GM18498 (cell line): Measurements from ENCODE around the gene TLE4.
A peak's percentile ranks its signal among the peaks of the same experiment; 100 is the strongest.
"Not testable (repeated sequence)": the region's sequence is repeated elsewhere in the genome, so short reads cannot be mapped to it uniquely, and the experiment has no call there.

Experiments
- ATAC-seq: cut with Tn5 transposase; IDR thresholded peaks from one replicate; pipeline ENCODE4 v1.9.1; 2021; ENCODE audit warnings: mild to moderate bottlenecking, moderate library complexity; ENCODE audit not compliant: unreplicated experiment

Gene TLE4

DNA sequence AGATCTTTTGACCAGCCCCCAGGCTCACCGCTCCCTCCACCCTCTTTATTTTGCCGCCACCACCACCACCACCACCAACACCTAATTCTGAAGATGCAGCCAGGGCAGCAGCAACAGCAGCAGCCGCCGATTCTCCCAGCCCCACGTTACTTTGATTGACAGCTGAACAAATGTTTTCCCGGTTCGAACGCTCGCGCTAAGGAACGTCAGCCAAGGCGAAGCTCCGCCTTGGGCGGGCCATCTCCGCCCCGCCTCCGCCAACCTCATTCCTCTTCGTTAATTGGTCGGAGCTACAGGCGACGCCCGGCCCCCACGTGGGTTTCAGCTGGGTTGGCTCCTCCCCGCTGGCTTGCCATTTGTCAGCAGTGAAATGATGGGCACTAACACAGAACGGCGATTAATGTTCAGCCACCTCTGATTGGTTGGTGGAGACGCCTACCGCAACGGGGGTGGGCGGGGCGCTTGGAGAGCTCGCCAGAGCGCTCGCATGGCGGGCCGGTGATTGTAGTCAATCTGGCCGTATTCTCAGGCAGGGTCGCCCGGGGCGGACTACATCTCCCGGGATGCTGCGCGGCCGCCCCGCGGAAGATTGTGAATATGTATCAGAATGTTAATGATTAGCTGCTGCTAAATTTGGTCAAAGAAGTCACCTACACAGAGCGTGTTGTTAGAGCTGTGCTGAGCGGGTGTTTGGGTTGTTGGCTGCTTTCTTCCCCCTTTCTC is at the start of gene TLE4:
Gene TLE4 (plus strand): TSS at position 657 of the 723 bp plus-strand sequence. CDS start 826 bp downstream, outside the sequence.
- peak; percentile 85 for ATAC-seq

DNA sequence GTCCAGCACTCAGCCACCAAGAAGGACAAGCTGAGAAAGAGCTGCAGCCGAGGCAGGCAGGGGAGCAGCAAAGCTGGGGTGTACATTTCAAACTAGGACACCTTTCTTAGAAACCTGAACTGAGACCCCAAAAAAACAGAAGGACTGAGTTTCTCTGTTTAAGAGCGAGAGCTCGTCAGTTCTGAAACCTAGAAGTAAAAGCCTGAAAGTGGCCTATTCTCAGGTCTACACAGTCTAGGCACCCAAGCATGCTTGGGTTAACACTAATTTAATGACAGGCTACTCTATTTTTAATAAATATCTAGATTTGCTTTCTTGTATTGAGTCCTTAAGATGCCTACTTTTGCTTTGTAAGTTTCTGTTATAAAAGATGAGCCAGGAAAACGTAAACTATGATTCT is 49.0 kb upstream of the TLE4 start:
- ATAC-seq, result no peak

DNA sequence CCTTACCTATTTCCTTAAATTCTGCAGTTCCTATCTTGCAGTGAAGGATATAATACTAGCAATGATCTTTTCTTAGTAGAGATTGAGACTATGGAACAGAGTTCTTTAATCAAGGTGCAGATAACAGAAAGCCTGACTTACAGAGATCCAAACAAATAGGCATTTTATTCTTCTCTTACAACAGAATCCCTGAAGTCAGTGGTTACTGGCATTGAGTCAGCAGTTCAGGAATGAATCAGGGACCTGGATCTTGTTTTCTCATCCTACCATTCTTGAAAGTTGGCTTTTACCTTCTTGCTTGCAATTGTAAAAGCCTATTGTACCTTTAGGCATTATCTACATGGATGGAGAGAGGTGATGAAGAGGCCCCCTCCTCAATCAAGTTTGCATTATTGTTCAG is 47.5 kb upstream of the TLE4 start:
- no peak for ATAC-seq

DNA sequence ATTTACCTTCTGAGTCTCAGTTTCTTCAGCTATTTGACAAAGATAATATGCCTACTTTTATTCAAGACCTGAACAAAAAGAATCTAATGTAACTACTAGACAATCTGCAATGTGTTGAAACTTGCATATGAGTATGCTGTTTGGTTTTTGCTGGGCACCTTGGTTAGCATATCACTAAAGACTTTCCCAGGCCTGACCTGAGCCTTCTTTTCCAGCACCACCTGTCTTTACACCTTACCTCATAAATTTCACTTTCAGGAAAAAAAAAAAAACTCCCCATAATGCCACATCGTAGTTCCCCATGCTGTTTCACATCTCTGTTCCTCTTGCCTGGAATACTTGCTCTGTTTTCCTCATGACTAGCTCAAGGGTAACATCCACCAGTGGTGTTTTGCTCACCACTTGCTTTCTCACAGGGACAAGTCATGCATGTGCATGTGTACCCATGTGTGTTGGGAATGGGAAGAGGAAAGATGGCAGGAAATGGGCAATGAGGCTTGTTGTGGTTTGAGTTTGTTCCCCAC is 45.6 kb upstream of the TLE4 start:
- no peak for ATAC-seq

DNA sequence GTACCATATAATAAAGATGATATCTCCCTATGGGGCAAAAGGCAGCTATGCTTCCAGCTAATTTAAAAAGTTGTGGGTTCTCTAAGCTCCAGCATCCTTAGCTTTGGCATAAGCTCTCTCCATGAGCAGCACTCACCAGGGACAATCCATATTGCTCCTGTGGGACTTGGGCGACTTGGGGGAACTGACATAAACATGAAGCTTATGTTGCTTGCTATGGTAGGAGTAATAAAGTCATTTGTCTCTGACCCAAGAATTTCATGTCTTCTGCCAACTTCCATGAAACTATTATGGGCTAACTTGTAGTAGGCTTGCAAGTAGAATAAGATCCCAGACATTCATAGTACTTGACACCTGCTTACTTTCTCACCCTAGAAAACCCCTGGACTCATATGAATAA is 36.2 kb upstream of the TLE4 start:
- no peak for ATAC-seq

DNA sequence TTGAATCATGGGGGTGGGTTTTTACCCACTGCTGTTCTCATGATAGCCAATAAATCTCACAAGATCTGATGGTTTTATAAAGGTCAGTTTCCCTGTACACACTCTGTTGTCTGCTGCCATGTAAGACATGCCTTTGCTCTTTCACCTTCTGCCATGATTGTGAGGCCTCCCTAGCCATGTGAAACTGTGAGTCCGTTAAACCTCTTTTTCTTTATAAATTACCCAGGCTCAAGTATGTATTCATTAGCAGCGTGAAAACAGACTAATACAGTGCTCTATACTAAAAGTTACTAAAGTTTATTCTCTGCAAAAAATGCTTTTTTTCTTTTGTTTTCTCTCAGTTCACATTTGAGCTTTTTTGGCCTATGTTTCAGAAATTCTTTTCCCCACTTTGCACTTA is 33.9 kb upstream of the TLE4 start:
- ATAC-seq, result no peak

DNA sequence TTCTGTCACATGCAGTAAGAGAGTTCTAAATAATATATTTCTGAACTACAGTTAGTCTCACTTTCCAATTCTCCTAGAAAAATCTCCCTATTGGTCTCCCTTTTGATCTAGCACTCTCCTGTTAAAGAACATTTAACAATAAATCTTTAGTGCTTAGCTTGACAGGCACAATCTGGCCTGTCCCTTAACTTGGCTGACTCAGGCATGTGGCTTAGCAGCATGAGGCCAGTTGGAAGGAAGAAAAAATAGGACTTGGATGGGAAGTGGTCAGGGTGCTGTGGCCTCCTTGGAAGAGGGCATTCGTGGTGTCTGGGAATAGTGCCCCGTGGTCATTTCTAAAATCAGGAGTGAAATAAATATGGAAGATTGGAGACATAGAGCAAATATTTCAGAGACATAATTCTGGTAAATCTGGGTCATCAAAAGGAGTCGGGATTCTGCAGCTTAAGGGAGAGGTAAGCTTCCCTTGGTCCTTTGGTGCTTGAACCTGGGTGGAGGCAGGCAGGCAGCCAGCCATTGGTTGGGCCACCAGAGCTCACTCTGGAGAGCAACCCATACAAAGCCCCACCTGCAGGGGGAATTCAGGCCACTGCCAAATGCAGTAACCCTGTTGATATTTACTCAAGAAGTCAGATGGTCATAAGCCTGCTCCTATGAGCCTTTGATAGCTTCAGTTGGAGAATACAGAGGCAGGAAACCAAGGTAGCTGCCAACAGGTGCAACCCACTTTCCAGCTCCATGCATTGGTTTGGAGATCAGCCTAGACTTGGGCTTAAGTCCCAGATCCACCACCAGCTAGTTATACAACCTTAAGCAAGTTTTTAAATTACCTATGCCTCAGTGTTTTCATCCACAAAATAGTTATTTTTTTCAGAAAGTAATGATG is 28.8 kb upstream of the TLE4 start:
- no peak for ATAC-seq

DNA sequence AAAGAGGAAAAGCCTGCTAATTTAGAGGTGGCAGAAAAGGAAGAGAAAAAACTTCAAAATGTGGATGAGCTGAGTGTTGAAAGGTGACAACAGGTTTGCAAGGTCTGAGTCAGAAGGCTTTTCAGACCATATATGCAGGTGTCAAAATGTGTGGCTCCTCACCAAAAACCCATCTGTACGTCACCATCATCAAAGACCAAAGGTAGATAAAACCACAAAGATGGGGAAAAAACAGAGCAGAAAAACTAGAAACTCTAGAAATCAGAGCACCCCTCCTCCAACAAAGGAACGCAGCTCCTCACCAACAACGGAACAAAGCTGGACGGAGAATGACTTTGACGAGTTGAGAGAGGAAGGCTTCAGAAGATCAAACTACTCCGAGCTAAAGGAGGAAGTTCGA is 27.4 kb upstream of the TLE4 start:
- ATAC-seq, result not testable (repeated sequence)

DNA sequence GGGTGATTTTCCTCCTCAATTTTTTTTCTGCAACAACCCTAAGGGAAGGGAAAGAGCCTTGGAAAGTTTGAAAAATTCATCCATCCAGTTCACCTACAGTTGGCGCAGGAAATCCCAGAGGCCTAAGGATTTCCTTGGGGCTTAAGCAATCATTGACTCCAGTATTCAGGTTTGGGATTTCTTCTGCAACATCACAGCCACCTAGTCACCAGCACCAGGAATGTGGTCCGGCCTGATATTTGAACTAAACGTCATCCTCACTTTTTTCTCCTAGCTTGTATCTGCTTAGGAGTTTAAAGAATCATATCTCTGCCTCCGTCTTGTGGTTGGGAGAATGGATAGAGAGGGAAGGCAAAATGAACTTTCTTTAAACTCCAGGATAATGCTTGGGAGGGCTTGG is 20.2 kb upstream of the TLE4 start:
- ATAC-seq, result no peak

DNA sequence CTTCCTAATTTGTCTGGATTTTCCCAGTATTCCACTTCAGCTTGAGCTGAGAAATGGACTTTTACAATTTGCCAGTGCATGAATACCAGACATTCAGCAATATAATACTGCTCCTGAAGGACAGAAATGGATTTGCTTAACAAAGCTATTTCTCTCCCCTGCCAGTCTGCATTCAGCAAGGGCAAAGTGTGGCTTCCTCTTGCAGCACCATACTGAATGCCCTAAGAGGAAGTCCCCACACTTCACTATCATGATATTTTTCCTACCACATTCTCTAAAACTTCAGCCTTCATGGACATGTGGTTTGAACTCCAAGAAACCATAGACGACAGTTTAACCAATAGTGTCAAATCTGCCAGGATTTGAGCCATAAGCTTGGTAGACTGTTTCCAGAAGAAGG is 19.8 kb upstream of the TLE4 start:
- no peak for ATAC-seq

DNA sequence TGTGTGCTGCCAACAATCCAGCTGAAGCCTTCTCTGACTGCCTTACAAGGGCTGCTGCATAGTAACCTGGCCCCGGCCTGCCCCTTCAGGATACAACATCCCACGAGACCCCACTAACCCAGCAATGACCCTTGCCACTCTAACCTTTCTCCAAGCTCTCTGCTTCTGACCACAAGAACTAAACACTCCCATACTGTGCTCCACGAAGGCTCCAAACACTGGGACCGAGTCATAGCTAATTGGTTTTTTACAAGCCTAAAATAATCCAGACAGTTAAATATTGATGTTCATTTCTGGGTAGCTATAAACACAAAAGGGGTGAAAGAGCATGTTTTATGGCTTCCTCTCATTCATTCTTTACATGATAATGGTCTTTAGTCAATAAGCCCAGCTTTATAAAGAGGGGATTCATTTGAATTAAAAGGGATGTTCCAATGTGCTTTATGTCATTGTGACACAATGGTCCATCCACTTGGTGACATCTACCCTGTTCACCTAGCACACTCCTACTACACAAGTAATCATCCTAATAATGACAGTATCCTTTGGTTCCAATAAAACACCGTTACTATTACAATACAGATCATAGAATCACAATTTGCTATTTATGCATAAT is 16.2 kb upstream of the TLE4 start:
- ATAC-seq, result no peak

DNA sequence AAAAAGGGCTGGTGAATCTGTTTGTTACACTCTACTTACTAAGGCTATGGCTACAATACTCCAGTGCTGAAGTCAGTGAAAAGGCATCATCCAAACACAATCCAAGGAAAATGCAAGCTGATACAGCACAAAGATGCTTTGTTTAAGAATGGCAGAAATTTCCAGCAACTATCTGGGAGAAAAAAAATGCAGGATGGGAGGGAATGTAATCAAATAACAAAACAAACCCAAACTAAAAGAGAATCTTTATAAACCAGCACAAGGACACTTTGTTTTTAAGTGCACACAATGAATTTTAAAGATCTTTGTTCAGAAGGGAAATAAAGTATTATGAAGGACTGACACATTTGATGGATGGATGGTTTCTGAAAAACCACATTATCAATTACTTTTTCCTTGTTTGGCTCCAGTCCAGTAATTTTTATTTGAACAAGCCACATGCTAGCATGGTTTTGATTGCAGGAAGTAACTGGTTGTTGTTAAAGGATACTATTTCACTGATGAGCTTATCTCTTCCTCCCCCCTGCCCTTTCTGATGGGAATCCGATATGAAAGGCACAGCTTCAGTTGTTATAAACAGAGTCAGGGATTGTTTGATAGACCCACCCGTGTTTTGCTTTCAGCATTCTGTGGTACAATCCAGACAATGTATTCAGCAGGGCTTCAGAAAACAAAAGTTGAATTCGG is 12.1 kb upstream of the TLE4 start:
- ATAC-seq, result no peak

DNA sequence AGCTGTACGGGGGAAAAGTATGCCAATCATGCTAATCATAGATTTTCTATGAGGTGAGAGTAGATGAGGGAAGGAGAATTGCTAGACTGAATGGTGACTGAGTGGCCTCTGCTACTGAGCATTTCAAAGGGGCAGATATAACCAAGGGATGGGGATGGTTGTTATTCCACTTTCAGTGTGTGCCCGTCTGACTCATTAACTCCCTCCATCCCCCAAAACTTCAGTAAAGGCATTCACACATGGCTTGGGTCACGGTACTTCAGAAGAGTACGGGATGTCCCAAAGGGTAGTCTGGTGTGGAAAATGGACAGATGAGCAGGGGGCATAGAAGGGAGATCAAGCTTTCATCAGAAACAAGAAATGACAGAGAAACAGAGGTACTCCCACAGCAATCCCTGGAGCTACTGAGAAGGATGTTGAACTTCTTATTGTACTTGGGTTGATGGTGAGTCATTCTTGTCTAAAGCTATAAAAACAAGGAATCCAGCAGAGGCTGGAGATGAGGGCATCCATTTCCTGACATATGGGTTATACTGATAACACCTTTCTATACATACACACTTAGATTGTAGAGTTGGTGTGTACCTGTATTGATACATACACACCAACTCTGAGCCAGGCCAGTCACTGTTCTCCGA is 8.9 kb upstream of the TLE4 start:
- ATAC-seq, result no peak

DNA sequence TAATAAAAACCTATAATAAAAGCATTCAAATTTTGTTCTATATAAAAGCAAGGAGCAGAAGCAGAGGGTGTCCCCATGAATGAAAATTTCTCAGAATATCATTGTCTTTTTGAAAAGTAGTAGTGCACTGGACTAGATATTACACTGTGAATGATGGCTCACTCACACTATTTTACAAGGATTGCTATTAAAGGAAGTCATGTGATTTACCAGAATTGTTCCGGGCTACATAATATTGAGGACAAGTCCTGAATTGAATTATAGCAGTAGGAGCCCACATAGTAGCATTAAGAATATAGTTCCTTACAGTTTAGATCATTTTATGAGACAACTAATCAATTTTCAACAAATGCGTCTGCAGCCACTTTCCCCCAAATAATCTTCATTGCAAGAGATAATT is 7.7 kb upstream of the TLE4 start:
- no peak for ATAC-seq

DNA sequence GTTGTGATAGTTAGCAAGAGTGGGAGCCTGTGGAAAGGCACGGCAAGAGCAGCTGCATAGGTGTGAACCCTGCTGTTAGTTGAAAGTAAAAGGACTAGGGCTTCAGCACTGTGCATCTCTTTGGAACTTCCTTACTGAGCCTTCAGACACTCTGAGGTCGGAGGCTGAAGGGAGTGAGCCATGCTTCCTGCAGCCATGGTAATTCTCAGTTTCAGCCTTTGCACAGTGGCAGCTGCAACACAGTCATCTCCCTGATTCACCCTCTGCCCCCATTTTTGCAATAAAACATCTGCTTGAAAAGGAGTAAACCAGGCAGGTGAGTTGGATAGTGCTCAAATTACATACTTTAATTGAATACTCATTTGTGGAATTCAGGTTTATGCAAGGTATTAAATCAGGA is 6.5 kb upstream of the TLE4 start:
- peak; percentile 95 for ATAC-seq

DNA sequence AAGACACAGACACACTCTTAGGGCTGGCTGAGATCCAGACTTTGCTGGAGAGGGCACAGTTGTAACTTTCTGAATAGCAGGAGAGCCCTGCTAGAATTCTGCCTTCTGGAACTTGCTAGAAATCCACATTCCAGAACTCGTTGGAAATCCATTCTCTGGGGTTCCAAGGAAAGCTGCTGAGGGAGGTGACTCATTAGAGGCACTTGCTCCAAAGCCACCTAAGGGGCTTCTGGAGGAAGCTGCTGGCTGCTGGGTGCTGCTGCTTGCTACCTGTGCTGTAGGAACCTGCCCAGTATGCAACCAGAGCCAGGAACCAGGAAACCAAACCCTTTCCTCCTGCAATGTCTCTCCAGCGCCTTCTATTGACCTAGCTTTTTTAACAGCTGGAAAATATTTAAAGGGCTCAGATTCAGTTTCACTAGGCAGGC is 4.1 kb upstream of the TLE4 start:
- ATAC-seq, result no peak

DNA sequence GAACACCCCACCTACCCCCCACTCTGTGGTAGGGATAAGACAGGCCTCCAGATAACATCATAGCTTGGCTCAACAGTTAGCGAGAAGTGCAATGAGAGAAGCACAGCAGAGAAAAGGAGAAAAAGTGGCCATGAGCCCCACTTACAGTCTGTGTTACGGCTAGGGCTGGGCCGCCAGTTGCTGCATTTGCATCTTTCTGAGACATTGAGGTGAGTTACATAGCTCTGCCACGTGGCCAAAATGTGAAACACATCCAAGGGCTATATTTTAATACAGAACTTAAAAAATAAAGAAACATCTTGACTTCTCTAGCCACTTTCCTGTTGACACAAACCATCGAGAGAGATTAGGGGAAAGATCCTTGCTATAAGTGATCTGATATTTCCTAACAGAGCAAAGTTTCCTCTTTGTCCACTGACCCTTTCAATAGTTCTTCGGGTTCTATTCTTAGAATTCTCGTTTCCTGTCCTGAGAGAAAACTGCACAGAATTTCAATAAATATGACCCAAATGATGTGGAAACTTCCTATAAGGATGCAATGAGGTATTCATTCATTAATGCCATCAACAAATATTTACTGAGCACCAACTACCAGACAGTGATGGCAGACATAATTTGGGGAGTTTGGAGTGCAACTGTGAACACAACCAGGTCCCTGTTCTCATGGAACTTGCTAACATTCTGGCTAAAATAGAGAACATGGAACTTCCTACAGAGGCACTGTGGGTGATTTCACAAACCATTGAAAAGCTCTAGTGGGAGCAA is 3.2 kb upstream of the TLE4 start:
- no peak for ATAC-seq

DNA sequence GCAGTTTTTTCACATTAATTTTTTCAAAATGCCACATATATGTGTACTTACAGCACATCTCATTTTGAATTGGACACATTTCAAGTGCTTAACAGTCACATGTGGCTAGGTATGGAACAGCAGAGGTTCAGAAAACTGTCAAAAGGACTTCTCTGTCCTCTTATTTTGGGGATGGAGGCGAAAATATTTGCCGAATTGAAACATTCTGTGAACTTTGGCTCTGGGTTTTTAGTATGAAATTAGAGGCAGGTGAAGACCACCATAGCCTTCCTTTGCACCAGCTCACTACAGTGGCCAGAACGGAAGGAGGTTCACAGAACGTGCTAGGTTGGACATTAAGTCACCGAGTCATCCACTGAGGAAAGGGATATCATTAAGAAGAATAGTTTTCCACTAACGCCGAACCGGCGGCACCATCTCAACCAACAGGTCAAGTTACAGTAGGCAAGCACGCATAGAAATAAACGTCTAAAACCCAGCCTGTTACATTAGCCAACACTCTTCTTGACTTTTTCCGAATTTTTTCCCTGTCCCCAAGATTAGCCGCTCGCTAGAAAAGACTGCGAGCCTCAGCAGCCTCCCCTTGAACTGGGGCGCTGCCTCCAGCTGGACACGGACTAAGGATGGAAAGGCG is 1.8 kb upstream of the TLE4 start:
- no peak for ATAC-seq
